ENCODE measurements around the gene SRGAP3.

Gene SRGAP3

GRCh38 chr3:8987226-8987625 lies 262.2 kb downstream of the SRGAP3 start:
- no peaks in the 10 kb centered on the region for H3F3A ChIP-seq (ENCODE audit: low read depth)
- no peaks in the 10 kb centered on the region; the same call in 1 of the 2 replicates for H3K36me3 ChIP-seq (ENCODE audit: insufficient read depth, low read length)
- H3K9me2 ChIP-seq (replicated peaks; ENCODE audit: low read depth, low read length), result no peaks in the 10 kb centered on the region
- H3K4me2 ChIP-seq (ENCODE audit: low read depth, low read length, poor library complexity, severe bottlenecking), result no peak overlapping the region
- H3K79me2 ChIP-seq (ENCODE audit: insufficient read depth, low read length), result no peaks in the 10 kb centered on the region
- H3K9me3 ChIP-seq (ENCODE audit: insufficient read depth, low read depth, low read length), result no peaks in the 10 kb centered on the region
- H3K4me1 ChIP-seq (ENCODE audit: insufficient read depth, low read length, poor library complexity, severe bottlenecking), result no peaks in the 10 kb centered on the region
- H3K4me3 ChIP-seq (ENCODE audit: low read length, poor library complexity, severe bottlenecking), result no peak overlapping the region
- H3K27me3 ChIP-seq (ENCODE audit: insufficient read depth, low read length, poor library complexity, severe bottlenecking), result no peaks in the 10 kb centered on the region
- H3K9ac ChIP-seq (ENCODE audit: low read depth, low read length, poor library complexity, severe bottlenecking), result no peak overlapping the region
- no peaks in the 10 kb centered on the region for H4K20me1 ChIP-seq (ENCODE audit: insufficient read depth, low read length, poor library complexity, severe bottlenecking)
- no peak for TF ChIP-seq EZH2phosphoT487 (IDR thresholded peaks at IDR 0.05; ENCODE audit: borderline replicate concordance)
- TF ChIP-seq, protein P1, sequence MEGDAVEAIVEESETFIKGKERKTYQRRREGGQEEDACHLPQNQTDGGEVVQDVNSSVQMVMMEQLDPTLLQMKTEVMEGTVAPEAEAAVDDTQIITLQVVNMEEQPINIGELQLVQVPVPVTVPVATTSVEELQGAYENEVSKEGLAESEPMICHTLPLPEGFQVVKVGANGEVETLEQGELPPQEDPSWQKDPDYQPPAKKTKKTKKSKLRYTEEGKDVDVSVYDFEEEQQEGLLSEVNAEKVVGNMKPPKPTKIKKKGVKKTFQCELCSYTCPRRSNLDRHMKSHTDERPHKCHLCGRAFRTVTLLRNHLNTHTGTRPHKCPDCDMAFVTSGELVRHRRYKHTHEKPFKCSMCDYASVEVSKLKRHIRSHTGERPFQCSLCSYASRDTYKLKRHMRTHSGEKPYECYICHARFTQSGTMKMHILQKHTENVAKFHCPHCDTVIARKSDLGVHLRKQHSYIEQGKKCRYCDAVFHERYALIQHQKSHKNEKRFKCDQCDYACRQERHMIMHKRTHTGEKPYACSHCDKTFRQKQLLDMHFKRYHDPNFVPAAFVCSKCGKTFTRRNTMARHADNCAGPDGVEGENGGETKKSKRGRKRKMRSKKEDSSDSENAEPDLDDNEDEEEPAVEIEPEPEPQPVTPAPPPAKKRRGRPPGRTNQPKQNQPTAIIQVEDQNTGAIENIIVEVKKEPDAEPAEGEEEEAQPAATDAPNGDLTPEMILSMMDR (conservative IDR thresholded peaks at IDR 0.05; ENCODE audit: low read length), result no peak
- H2AFZ ChIP-seq (ENCODE audit: low read length), result no peak overlapping the region

DNA sequence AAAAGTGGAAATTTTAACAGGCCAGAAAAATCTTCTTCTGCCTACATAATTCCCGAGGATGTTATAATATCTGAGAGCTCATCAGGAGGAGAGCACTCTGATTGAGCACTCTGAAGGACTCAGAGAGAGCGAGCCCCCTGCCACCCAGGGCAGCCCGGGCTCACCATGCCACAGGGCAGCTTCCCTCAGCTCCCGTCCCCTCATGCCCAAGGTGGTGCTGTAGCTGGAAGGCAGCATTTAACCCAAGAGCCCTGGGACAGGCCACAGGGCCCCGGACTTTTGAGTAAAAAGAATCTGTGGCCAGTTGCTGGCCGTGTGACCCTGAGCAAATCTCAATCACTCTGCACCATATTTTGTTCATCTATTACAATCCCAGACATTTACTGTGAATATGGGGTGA lies 262.7 kb downstream of the SRGAP3 start:
- H3K4me1 ChIP-seq (ENCODE audit: insufficient read depth, low read length, poor library complexity, severe bottlenecking), result no peaks in the 10 kb centered on the region
- TF ChIP-seq, protein P1 (conservative IDR thresholded peaks at IDR 0.05; ENCODE audit: low read length), result no peak
- no peak for TF ChIP-seq EZH2phosphoT487 (IDR thresholded peaks at IDR 0.05; ENCODE audit: borderline replicate concordance)
- H3K36me3 ChIP-seq (ENCODE audit: insufficient read depth, low read length), result no peaks in the 10 kb centered on the region; the same call in 1 of the 2 replicates
- H3K9me2 ChIP-seq (replicated peaks; ENCODE audit: low read depth, low read length), result no peaks in the 10 kb centered on the region
- H3K9me3 ChIP-seq (ENCODE audit: insufficient read depth, low read depth, low read length), result no peaks in the 10 kb centered on the region
- no peaks in the 10 kb centered on the region for H4K20me1 ChIP-seq (ENCODE audit: insufficient read depth, low read length, poor library complexity, severe bottlenecking)
- no peaks in the 10 kb centered on the region for H3F3A ChIP-seq (ENCODE audit: low read depth)
- H2AFZ ChIP-seq (ENCODE audit: low read length), result no peak overlapping the region
- no peak overlapping the region for H3K9ac ChIP-seq (ENCODE audit: low read depth, low read length, poor library complexity, severe bottlenecking)
- H3K27me3 ChIP-seq (ENCODE audit: insufficient read depth, low read length, poor library complexity, severe bottlenecking), result no peaks in the 10 kb centered on the region
- H3K79me2 ChIP-seq (ENCODE audit: insufficient read depth, low read length), result no peaks in the 10 kb centered on the region
- H3K4me3 ChIP-seq (ENCODE audit: low read length, poor library complexity, severe bottlenecking), result no peak overlapping the region
- H3K4me2 ChIP-seq (ENCODE audit: low read depth, low read length, poor library complexity, severe bottlenecking), result no peak overlapping the region

DNA sequence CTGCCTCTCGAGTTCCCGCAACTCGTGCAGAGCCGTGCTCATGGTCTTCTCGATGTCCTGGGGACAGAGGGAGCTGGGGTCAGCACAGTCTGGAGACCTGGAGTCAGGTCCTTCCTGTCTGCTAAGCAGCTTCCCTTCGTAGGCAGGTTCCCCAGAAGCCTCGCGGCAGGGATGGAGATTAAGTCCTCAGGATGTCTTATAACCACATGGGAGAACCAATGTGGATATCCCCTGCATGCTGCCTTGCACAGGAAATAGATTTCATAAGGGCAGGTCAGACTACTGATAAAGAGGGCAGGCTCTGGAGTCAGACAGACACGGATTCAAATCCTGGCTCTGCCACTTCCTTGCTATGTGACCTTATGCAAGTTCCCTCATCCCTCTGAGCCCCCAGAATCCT lies 263.6 kb downstream of the SRGAP3 start:
- H3K9me3 ChIP-seq (ENCODE audit: insufficient read depth, low read depth, low read length), result no peaks in the 10 kb centered on the region
- H3K4me2 ChIP-seq (ENCODE audit: low read depth, low read length, poor library complexity, severe bottlenecking), result no peak overlapping the region
- H3K36me3 ChIP-seq (ENCODE audit: insufficient read depth, low read length), result no peaks in the 10 kb centered on the region; the same call in 1 of the 2 replicates
- H3K9ac ChIP-seq (ENCODE audit: low read depth, low read length, poor library complexity, severe bottlenecking), result no peak overlapping the region
- no peaks in the 10 kb centered on the region for H3K9me2 ChIP-seq (replicated peaks; ENCODE audit: low read depth, low read length)
- no peaks in the 10 kb centered on the region for H3F3A ChIP-seq (ENCODE audit: low read depth)
- H4K20me1 ChIP-seq (ENCODE audit: insufficient read depth, low read length, poor library complexity, severe bottlenecking), result no peaks in the 10 kb centered on the region
- no peak overlapping the region for H2AFZ ChIP-seq (ENCODE audit: low read length)
- H3K27me3 ChIP-seq (ENCODE audit: insufficient read depth, low read length, poor library complexity, severe bottlenecking), result no peaks in the 10 kb centered on the region
- TF ChIP-seq, protein P1 (conservative IDR thresholded peaks at IDR 0.05; ENCODE audit: low read length), result no peak
- TF ChIP-seq EZH2phosphoT487 (IDR thresholded peaks at IDR 0.05; ENCODE audit: borderline replicate concordance), result no peak
- H3K4me3 ChIP-seq (ENCODE audit: low read length, poor library complexity, severe bottlenecking), result no peak overlapping the region
- no peaks in the 10 kb centered on the region for H3K79me2 ChIP-seq (ENCODE audit: insufficient read depth, low read length)
- H3K4me1 ChIP-seq (ENCODE audit: insufficient read depth, low read length, poor library complexity, severe bottlenecking), result no peaks in the 10 kb centered on the region

Measured in Loucy (cell line).